HepG2 (cell line): Measurements from ENCODE around the gene SIGLEC14. TPM values are rescaled to one million over a fixed set of nuclear protein-coding genes. Genes with fewer than 3 reads are reported as not detected.

ENCODE experiments used
- CREB1 ChIP-seq, 2 experiments: fragments of 450-650 bp in 1 of 2; IDR thresholded peaks; 2 replicates each; pipeline ENCODE4 v1.6.1; 2016 to 2017; ENCODE audit warnings: control low read depth in 1 of 2, mild to moderate bottlenecking in 1 of 2, missing compliant biosample characterization in 1 of 2, missing genetic modification characterization in 1 of 2
- FOXJ3 ChIP-seq: sonication (generic); formaldehyde crosslinking; IDR thresholded peaks from 2 replicates; pipeline ENCODE4 v1.4.0; 2020; ENCODE audit warnings: missing genetic modification reagents, mild to moderate bottlenecking, borderline replicate concordance
- MTF2 ChIP-seq: sonication (generic); formaldehyde crosslinking; IDR thresholded peaks from 2 replicates; pipeline ENCODE4 v1.5.0; 2020; ENCODE audit warnings: missing genetic modification reagents, borderline replicate concordance
- NFYB ChIP-seq: sonication (generic); formaldehyde crosslinking; IDR thresholded peaks from 2 replicates; pipeline ENCODE4 v1.4.0; 2020; ENCODE audit warnings: missing genetic modification reagents
- PHF8 ChIP-seq: sonication (generic); formaldehyde crosslinking; IDR thresholded peaks from 2 replicates; pipeline ENCODE4 v1.5.0; 2020; ENCODE audit warnings: missing genetic modification reagents
- PTBP1 ChIP-seq: fragments of 200-400 bp; formaldehyde crosslinking; IDR thresholded peaks from 2 replicates; pipeline ENCODE4 v1.6.1; 2018; ENCODE audit warnings: low read length, low read depth; ENCODE audit not compliant: poor library complexity, severe bottlenecking
- RXRB ChIP-seq: IDR thresholded peaks from 2 replicates; pipeline ENCODE4 v1.6.1; 2016; ENCODE audit warnings: borderline replicate concordance, missing genetic modification reagents, missing compliant biosample characterization
- SALL1 ChIP-seq: sonication (generic); formaldehyde crosslinking; IDR thresholded peaks from 2 replicates; pipeline ENCODE4 v1.8.0; 2022; ENCODE audit warnings: mild to moderate bottlenecking, missing genetic modification reagents
- THYN1 ChIP-seq: sonication (generic); formaldehyde crosslinking; IDR thresholded peaks from 2 replicates; pipeline ENCODE4 v1.8.1; 2023; ENCODE audit warnings: low read depth, mild to moderate bottlenecking, moderate library complexity, missing genetic modification reagents, borderline replicate concordance
- ZBTB34 ChIP-seq: sonication (generic); formaldehyde crosslinking; IDR thresholded peaks from 2 replicates; pipeline ENCODE4 v1.8.0; 2022; ENCODE audit warnings: mild to moderate bottlenecking, missing genetic modification reagents
- ZC3H4 ChIP-seq: sonication (generic); formaldehyde crosslinking; IDR thresholded peaks from 2 replicates; pipeline ENCODE4 v1.4.0; 2020; ENCODE audit warnings: missing genetic modification reagents, borderline replicate concordance
- ZGPAT ChIP-seq: IDR thresholded peaks from 2 replicates; pipeline ENCODE4 v1.6.1; 2016; ENCODE audit warnings: mild to moderate bottlenecking
- ZNF10 ChIP-seq: sonication (generic); formaldehyde crosslinking; IDR thresholded peaks from 2 replicates; pipeline ENCODE4 v1.4.0; 2020; ENCODE audit warnings: mild to moderate bottlenecking, low read depth, missing genetic modification reagents, borderline replicate concordance
- ZNF230 ChIP-seq: sonication (generic); formaldehyde crosslinking; IDR thresholded peaks from 2 replicates; pipeline ENCODE4 v1.4.0; 2020; ENCODE audit warnings: mild to moderate bottlenecking, missing genetic modification reagents
- ZNF30 ChIP-seq: sonication (generic); formaldehyde crosslinking; IDR thresholded peaks from 2 replicates; pipeline ENCODE4 v1.5.0; 2020; ENCODE audit warnings: mild to moderate bottlenecking, missing genetic modification reagents
- ZNF547 ChIP-seq: sonication (generic); formaldehyde crosslinking; IDR thresholded peaks from 2 replicates; pipeline ENCODE4 v1.5.1; 2020; ENCODE audit warnings: mild to moderate bottlenecking, missing genetic modification reagents
- ZNF570 ChIP-seq: sonication (generic); formaldehyde crosslinking; IDR thresholded peaks from 2 replicates; pipeline ENCODE4 v1.4.0; 2020; ENCODE audit warnings: mild to moderate bottlenecking, missing genetic modification reagents, borderline replicate concordance
- ZNF747 ChIP-seq: sonication (generic); formaldehyde crosslinking; IDR thresholded peaks from 2 replicates; pipeline ENCODE4 v1.8.1; 2023; ENCODE audit warnings: missing genetic modification reagents, mild to moderate bottlenecking, borderline replicate concordance
- ZNF766 ChIP-seq: sonication (generic); formaldehyde crosslinking; IDR thresholded peaks from 2 replicates; pipeline ENCODE4 v1.5.0; 2020; ENCODE audit warnings: missing genetic modification reagents, borderline replicate concordance
- ZNF878 ChIP-seq: sonication (generic); formaldehyde crosslinking; IDR thresholded peaks from 2 replicates; pipeline ENCODE4 v1.8.1; 2023; ENCODE audit warnings: mild to moderate bottlenecking, missing genetic modification reagents, moderate library complexity
- polyA plus RNA-seq, 8 experiments: library from polyadenylated mRNA; depleted of rRNA in 3 of 8; stranded (reverse) in 7 of 8; unstranded in 1 of 8; fragments of >200 nt; fragmentation: Illumina TruSeq in 4 of 8; extraction: Trizol in 4 of 8; gene quantifications; 2 replicates each; pipeline versions ENCODE4 v1.2.1 to v1.2.3, GENCODE V29; 2011 to 2016; ENCODE audit warnings: low read depth in 4 of 8, missing spikeins in 1 of 8, mixed read lengths in 1 of 8; ENCODE audit not compliant: insufficient read depth in 1 of 8
- total RNA-seq, 5 experiments: library from RNA; depleted of rRNA; stranded (reverse); fragments of >200 nt; fragmentation: Illumina TruSeq; extraction: Trizol; gene quantifications; 2 replicates each; pipeline ENCODE4 v1.2.3, GENCODE V29; 2016; ENCODE audit warnings: low read depth in 1 of 5
- TF ChIP-seq, protein P1 (sequence below): sonication (generic); formaldehyde crosslinking; conservative IDR thresholded peaks from 2 replicates; pipeline ENCODE4 v1.8.0; 2022; ENCODE audit warnings: mild to moderate bottlenecking, moderate library complexity, missing genetic modification reagents

The SIGLEC14 gene
- total and polyA plus RNA-seq, 2 of the 13 experiments (the other 11 are each of a cell fraction or from before 2014, with no cell fraction given) = 0.05 to 0.09 TPM

- 0 out of 2 replicates have a peak, but pooled peaks have one; percentile 30 for TF ChIP-seq ZGPAT (CRISPR knock-in tag)
- TF ChIP-seq ZNF747 (CRISPR knock-in tag) = 0 out of 2 replicates have a peak, but pooled peaks have one; percentile 44
- no peak for TF ChIP-seq ZBTB34
- TF ChIP-seq ZNF547 (CRISPR knock-in tag) = peak; percentile 81; the same call in 1 of the 2 replicates
- no peak for TF ChIP-seq CREB1 (IDR thresholded peaks at IDR 0.05)
- no peak for TF ChIP-seq CREB1 (CRISPR knock-in tag; IDR thresholded peaks at IDR 0.05)
- TF ChIP-seq ZC3H4 (CRISPR knock-in tag) = 0 out of 2 replicates have a peak, but pooled peaks have one; percentile 49
- TF ChIP-seq ZNF30 (CRISPR knock-in tag) = no peak
- peak; percentile 97 for TF ChIP-seq SALL1 (CRISPR knock-in tag)
- TF ChIP-seq ZNF766 (CRISPR knock-in tag) = peak; percentile 84; the same call in 1 of the 2 replicates
- peak; percentile 74 for TF ChIP-seq RXRB
- no peak for TF ChIP-seq THYN1 (CRISPR knock-in tag)
- TF ChIP-seq NFYB = peak; percentile 39
- no peak for TF ChIP-seq ZNF10 (CRISPR knock-in tag)
- TF ChIP-seq ZNF878 = peak; percentile 87
- TF ChIP-seq, protein P1, sequence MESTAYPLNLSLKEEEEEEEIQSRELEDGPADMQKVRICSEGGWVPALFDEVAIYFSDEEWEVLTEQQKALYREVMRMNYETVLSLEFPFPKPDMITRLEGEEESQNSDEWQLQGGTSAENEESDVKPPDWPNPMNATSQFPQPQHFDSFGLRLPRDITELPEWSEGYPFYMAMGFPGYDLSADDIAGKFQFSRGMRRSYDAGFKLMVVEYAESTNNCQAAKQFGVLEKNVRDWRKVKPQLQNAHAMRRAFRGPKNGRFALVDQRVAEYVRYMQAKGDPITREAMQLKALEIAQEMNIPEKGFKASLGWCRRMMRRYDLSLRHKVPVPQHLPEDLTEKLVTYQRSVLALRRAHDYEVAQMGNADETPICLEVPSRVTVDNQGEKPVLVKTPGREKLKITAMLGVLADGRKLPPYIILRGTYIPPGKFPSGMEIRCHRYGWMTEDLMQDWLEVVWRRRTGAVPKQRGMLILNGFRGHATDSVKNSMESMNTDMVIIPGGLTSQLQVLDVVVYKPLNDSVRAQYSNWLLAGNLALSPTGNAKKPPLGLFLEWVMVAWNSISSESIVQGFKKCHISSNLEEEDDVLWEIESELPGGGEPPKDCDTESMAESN = peak; percentile 91; the same call in 1 of the 2 replicates
- no peak for TF ChIP-seq PTBP1
- TF ChIP-seq PHF8 (CRISPR knock-in tag) = peak; percentile 40; the same call in 1 of the 2 replicates
- TF ChIP-seq MTF2 = no peak
- no peak for TF ChIP-seq FOXJ3 (CRISPR knock-in tag)
- TF ChIP-seq ZNF230 (CRISPR knock-in tag) = 0 out of 2 replicates have a peak, but pooled peaks have one; percentile 61
- TF ChIP-seq ZNF570 = 0 out of 2 replicates have a peak, but pooled peaks have one; percentile 75
Measured at GRCh38 chr19:51607920-51608562, 38.6 kb downstream of the SIGLEC14 start (continued).
